Middle frontal gyrus (tissue), 1 donor: Measurements from ENCODE around the gene DNMT3A.
"Not testable (repeated sequence)": the region's sequence is repeated elsewhere in the genome, so short reads cannot be mapped to it uniquely, and the experiment has no call there.

ENCODE experiments used
- DNase-seq: peaks from one replicate; pipeline ENCODE4 v3.0.0-alpha.2; 2015; ENCODE audit warnings: low spot score; ENCODE audit errors: extremely low spot score

Gene DNMT3A

DNA sequence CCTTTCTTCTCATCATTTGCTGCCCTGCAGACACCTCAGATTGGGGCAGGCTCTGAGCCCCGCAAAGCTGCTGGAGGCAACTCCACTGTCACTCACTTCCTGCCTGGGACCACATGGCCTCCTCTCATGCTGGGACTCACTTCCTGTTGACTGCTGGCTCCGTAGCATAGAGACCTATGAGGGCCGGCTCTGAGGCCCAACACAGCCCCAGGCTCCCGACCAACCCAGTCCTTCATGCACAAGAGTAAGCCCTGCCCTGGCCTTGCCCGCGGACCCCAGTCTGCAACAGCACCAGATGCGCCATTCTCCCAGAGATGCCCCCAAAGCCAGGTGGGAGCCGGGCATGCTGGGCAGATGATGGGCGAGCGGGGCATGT, 55.7 kb downstream of the DNMT3A start:
- no peak for DNase-seq

DNA sequence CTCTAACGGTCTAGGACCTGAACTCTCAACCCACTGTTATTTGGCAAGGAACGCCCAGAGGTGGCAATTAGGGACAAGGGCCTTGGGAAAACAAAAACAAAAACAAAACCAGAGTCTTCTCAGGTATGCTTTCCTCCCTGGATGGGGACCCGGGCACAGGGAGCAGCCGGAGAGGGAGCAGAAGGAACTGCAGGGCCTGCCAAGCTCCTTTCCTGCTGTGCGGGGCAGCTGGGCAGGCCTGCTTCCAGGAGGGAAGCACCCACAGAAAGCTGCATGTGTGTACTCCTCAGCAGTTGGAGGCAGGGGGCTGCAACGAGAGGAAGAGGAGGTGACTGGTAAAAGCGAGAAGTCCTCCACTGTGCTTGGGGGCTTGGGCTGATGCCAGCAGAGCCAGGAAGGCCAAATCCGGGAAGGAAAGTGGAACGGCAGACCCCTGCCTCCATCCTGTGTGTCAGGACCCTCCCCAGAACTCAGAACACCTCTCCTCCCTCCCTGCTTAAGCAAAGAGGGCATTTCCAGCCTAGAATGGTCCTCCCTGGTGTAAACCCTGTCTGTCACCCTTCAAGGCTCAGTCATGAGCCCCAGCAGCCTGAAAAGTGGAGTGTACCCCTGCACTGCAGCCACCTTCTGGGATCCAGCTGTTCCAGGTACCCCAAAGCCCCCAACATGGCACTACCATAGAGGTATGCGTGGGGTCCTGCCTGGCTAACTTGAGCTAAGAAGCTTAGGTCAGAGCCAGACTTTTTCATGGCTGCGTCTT, 56.3 kb downstream of the DNMT3A start:
- DNase-seq: no peak

DNA sequence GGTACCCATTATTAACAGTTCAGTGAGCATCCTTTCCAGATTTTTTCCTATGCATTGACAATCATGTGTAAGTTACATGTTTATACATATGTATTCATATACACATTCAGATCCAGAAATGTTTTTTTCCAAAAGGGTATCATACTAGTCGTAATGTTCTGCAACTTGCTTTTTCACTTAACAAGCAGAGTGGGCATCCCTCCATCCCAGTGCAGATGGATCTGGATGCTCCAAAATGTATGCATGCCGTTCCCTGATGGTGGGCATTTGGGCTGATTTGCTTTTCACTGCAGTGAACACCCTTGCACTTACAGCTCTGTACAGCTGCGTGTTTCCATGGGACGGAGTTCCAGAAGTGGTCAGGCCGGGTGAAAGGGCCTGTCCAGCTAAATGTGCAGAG, 57.0 kb downstream of the DNMT3A start:
- no peak for DNase-seq

DNA sequence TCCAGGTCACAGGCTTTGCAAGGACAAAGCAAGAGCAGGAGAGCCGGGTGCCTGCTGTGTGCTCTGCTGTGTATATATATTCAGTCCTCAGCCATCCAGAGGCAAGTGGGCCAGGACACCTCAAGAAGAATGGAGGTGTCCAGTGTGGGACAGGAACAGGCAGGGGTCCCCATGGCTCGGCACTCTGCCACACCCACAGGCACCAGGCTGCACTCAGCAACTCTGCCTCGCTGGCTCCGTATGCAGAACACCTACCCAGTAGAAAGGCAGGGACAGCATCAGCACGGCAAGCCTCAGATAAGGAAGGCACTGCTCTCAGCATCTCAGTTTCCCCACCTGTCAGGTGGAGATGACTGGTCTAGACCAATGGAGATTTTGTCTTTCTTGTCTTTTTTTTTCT, 57.8 kb downstream of the DNMT3A start:
- DNase-seq: no peak

DNA sequence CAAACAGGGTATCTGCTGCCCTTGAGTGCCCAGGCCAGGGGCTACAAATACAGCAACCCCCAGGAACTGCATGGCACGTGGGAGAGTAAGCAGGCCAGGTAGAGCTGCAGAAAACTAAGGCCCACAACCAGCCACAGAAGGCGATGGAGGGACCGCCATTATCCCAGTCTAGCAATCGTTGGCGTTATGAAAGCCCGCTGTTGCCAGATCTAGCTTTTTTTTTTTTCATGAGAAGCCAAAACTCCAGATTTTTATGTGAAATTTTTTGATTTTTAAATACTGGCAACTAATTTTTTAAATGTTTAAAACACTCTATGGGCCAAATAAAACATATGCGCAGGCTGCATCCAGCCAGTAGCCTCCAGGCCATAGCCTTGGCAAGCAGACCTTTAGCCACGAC, 59.8 kb downstream of the DNMT3A start:
- DNase-seq: no peak

DNA sequence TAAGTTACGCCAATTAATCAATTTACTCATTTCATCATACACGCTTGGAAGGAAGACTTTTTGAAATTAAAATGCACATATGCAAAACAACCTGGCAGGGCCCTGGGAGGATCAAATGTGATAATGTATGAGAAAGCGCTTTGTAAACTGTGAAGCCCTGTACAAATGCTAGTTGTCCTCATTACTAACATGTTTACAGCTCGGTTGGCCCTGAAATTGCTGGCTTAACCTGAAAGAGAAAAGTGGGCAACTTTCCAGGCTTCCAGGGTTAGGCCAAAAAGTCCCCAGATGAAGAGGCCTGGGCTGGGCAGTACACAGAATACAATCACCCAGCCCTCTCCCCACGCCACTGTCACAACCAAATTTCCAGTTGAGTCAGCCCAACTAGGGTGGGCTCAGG, 60.2 kb downstream of the DNMT3A start:
- DNase-seq: no peak

DNA sequence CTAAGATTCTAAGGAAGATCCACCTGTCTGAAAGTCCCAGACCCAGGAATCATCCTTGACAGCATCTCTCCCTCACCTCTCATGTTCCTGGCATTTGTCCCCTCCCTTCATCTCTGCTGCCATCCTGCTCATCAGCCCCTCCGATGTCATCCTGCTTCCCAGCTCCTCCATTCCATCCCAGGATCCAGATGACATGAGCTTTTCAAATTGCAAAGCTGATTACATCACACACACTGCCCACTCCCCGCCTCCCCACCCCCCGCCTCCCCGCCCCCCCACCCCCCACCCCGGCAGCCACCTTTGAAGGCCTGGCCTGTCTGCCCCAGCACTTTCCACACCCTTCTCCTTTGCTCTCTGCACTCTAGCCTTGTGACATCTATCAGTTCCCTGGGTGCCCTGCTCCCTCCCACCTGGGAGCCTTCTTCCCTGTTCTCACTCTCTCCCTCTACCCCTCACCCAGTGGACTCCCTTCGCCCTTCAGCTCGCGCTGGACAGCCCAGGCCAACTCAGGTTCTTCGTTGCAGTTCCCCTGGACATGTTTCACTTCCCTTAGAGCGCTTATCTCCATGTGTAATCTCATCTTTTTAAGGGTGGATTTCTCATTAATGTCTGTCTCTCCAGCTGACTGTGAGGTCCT, 61.6 kb downstream of the DNMT3A start:
- DNase-seq: no peak

DNA sequence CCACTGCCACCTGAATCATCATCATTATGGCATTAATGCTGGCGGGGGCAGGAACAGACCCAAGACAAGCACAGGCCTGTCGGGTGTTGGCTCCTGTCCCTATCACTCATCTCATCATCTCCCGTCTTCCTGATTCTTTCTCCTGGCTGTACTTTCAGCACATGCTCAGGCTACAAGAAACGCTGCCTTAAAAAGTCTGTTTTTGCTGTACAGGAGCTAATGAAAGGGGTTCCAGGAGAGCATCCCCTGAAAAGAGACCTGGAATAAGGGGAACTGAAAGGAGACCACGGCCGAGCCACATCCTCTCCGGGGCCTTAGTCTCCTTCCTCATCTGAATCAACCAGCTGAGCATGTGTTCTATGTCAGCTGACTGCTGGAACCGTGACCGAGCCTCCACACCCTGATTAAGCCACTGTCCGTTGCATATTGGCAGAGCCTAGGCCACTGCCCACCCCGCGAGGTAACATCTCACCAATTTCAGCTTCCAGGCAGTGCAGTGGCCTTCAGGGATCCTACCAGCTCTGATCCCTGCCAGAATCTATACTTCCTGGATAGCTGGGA, 62.6 kb downstream of the DNMT3A start:
- DNase-seq: no peak

DNA sequence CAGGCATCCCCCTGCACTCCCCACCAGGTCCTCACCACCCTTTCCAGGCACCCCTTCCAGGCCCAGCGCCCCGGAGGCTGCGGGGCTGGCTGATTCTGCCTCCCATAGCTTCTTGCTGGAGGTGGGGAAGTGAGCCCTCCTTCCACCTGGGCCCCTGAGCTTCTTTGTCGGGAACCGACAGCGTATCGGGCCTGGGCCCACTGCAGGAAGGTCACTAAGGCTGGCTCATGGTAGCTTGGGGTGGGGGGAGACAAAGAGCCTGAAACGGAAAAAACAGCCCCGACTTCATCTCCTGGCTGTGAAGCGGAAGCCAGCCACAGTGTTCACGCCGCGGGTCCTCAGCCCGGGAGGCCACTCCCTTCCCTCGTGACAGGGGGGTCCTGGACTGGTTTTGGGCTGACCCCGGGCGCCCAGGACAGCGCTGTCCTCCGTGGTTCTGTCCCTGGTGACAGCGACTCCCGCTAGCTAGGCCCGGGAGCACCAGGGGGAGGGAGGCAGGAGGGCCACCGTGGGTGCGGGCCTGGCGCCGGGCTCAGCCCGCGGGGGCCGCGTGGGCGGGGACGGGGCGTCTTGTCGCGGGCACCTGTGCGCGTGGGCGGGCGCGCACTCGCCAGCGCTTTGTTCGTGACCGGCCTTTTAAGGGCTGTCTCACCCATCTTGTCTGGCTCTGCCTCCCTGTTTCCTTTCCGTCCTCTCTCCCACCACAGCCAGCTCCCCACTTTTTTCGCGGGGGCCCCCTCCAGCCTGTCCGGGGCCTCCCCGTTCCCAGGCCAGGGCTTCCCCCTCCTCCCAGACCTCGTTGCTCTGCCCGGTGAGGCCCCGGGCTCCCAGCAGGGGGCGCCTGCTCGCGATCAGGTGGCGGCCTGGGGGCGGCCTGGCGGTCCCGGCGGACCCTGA, 64.9 kb downstream of the DNMT3A start:
- no peak for DNase-seq

DNA sequence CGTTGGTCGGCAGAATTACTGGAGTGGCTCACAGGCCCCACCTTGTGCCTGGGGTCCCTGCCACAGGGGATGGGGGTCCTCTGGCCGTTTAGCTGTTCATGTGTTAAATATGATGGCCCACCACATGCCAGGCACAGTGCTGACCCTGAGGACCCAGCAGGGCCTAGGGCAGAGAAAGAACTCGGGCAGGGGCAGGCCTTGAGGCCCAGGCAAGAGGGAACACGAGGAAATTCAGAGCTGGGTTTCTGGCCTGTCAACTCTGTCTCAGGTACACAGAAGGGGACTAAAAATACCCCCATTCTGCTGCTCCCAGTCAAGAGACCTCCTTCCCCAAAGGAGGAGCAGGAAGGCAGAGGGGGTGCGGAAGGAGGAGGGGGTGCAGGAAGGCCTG, 66.2 kb downstream of the DNMT3A start:
- DNase-seq: no peak

DNA sequence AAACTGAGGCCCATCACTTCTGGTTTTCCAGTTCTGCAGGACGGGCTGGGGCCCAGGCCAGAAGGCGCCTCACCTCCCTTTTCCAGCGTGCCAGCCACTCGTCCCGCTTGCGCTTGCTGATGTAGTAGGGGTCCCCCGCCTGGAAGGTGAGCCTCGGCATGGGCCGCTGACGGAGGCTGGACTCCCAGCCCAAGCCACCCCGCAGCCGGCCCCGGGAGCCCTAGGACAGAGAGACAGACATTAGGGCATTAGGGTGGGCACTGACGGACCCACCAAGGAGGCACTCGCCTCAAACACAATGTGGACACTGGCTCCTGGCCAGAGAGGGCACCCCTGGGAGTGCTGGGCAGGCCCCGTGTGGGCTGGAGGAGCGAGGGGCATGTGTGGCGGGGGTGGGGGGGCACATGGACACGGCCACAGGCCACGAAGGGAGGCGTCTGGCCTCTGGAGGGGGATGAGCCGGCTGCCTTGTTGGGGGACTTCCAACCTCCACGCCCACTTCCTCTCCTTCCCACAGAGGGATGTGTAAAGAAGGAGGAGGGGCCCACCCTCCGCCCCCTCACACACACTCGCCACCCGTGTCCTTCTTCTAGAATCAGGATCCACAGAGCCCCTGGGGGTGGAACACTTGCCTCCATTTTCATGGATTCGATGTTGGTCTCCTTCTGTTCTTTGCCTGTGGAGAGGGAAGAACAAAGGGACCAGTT, 66.7 kb downstream of the DNMT3A start:
- no peak for DNase-seq

DNA sequence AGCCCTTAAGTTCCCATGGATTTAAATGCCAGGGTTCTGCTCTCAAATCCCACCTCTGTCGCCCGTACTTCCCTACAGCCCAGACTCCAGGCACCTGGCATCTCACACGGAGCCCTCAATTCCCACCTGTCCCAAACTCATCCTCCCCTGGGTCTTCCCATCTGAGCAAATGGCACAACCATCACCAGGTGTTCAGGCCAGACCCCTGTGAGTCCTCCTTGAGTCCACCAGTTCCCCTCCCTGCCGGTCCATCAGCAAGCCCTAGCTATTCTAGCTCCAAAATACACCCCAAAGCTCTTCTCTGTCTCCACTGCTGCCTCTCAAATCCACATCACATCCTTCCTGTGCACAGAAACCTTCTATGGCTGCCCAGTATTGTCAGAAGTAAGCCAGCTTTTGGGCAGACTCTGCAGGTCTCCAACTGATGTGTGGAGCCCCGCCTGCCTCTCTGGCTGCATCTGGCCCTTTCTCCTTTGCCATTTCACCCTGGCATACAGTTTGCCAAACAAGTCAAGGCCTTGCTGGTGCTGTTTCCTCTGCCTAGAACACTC, 67.7 kb downstream of the DNMT3A start:
- no peak for DNase-seq

DNA sequence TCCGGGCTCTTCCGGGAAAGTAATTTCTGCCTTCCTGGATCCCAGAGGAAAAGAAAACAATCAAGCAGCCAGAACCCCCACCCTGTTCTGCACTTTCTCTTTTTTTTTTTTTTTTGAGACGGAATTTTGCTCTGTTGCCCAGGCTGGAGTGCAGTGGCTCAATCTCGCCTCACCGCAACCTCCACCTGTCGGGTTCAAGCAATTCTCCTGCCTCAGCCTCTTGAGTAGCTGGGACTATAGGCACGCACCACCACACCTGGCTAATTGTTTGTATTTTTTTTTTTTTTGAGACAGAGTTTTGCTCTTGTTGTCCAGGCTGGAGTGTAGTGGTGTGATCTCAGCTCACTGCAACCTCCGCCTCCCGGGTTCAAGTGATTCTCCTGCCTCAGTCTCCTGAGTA, 69.0 kb downstream of the DNMT3A start:
- not testable (repeated sequence) for DNase-seq

DNA sequence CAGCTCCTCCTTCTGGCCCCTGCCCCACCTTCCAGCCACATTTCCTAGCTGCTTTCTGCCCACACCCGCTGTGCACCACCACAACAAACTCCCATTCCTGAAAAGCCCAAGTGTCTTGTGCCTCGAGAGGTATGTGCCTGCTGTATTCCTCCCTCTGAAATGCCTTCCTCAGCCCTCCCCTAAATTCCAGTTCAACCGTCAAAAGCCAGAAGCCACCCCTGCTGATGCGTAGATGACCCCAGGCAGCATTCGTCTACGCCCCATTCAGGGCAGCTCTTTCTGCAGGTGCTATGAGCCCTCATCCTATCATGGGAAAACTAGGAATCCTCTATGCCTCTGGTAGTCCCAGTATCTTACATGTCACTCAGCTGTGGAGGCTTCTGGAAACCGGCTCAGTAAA, 71.7 kb downstream of the DNMT3A start:
- DNase-seq: no peak

DNA sequence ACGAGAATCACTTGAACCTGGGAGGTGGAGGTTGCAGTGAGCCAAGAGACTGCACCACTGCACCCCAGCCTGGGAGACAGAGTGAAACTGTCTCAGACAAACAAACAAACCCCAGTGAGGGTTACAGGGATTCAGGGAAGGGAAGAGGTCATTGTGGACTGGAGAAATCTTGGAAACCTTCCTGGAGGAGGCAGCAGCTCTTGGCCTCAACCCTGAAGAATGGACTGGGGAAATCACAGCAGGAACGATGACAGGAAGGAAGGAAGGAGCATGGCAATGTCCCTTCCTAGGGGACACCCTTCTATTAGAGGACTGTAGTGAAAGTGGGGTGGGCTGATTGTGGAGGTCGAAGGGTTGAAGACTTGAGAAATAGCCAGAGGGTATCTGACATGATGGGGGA, 72.5 kb downstream of the DNMT3A start:
- no peak for DNase-seq

DNA sequence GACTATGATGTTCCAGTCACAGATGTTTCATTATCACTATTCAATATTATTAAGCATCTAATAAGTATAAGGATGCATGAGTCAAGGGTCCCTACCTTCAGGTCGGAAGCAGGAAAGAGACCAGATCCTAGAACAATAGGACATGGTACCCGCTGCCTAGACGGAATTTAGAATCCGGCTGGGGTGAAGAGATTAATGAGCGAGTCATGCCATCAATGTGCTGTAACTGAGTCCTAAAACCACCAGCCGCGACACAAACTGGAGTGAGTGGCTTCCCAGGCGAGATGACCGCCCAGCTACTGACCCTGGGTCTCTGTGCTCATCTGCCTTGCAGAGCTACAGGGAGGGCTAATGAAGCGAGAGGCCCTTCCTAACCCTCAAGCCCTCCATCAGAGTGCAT, 73.6 kb downstream of the DNMT3A start:
- DNase-seq: no peak

DNA sequence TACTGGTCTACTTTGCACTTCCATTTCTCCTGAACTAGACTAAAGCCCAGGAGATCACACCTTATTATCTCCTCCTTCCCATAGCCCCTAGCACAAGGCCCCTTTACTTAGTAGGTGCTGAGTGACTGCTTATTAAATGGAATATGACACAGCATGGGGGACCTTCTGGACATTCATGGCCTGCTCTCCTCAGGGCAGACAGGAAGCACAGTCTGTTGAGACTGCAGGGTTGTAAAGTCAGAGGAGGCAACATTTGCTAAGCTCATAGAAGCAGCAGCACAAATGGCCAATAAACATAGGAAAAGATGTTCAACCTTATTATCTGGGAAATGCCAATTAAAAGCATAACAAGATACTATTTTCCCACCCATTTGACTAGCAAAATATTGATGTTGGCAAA, 75.3 kb downstream of the DNMT3A start:
- DNase-seq: no peak

DNA sequence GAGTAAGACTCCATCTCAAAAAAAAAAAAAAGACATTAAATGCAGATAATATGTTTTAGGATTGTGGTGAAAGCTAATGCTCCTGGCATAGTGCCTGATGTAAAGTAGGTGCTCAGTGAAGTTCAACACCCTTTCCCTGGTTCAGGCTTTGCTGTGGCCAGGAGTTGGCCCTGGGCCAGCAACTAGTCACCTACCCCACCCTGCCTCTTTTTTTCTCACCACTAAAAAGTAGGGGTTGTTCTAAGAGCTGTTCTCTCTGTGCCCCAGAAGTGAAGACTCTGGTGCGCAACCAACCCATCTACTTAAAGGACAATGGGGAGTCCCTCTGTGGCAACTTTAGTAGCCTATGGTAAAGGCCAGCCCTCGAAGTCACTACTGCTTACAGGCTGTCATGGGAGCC, 75.9 kb downstream of the DNMT3A start:
- DNase-seq: no peak

DNA sequence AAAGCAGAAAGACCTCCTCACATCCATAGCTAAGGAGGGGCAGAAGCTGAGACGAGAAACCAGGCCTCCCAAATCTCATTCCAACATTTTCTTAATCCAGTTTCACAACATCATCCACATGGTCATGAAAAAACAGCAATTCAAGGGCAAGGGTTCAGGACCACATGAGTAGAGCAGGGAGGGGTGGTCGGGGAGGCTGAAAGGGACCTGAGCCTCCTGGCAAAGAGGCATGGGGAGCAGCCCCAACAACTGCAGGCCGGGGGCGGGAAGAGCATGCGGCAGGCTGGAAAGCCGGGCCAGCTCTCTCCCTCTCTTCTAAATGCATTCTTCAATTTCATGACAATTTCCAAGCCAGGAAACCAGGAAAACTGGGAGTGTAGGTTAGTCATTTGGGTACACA, 76.7 kb downstream of the DNMT3A start:
- no peak for DNase-seq

DNA sequence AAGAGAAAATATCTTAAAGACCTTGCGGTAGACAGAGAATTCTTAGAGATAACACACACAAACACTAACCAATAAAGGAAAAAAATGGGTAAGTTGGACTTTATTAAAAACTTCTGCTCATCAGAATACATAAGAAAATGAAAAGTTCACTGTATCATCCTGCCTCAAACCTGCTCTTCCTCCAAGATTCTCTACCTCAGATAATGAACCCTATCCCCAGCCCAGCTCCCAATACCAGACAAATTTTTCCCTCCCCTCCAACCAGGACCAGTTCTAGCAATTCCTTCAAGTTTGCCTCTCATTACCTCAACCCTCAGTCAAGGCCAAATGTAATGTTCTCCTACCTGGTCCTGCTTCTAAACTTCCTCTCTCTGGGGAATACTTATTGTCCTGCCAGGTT, 79.4 kb downstream of the DNMT3A start:
- no peak for DNase-seq

DNA sequence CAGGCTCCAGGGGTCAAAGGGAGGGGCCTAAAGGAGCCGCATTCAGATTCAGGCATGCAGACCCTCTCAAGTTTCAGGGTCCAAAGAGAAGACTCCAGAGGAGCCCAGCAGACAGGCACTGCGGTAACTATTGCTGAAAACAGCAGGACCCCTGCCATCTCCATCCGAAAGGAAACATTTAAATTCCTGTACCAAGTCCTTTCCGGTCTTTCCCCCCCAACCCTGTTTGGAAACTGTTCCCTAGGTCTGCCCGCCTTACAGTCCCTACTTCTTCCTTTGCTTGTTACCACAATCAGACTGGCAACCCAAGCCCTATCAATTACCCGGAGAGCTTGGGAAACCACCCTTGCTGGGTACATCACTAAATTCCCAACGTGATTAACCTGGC, 82.0 kb downstream of the DNMT3A start:
- no peak for DNase-seq
